DOHH2 (cell line): ENCODE measurements around the gene POLD3.

ENCODE experiments used
- H3F3A ChIP-seq: fragments of 200-600 bp; sonication (generic), shearing (Covaris generic); 2 replicates; pipeline ENCODE4 v1.6.0; 2016; ENCODE audit warnings: antibody characterized with exemption, mild to moderate bottlenecking; ENCODE audit not compliant: control insufficient read depth, insufficient read depth
- H3K27ac ChIP-seq: fragments of 200-600 bp; sonication (generic); 2 replicates; pipeline ENCODE4 v1.5.1; 2014; ENCODE audit warnings: low read depth, mild to moderate bottlenecking, low read length, moderate library complexity
- H3K27me3 ChIP-seq: fragments of 200-600 bp; sonication (generic); 2 replicates; pipeline ENCODE4 v1.6.1; 2014; ENCODE audit warnings: mild to moderate bottlenecking, low read length, mixed read lengths; ENCODE audit not compliant: control insufficient read depth
- H3K36me3 ChIP-seq: fragments of 200-600 bp; sonication (generic); 2 replicates; pipeline ENCODE4 v1.6.1; 2014; ENCODE audit warnings: mild to moderate bottlenecking, low read length, moderate library complexity, mixed read lengths; ENCODE audit not compliant: control insufficient read depth
- H3K4me1 ChIP-seq: fragments of 200-600 bp; sonication (generic); 2 replicates; pipeline ENCODE4 v1.6.1; 2014; ENCODE audit warnings: mild to moderate bottlenecking, low read length, mixed read lengths; ENCODE audit not compliant: control insufficient read depth
- H3K4me2 ChIP-seq: fragments of 200-600 bp; sonication (generic); 2 replicates; pipeline ENCODE4 v1.6.0; 2014; ENCODE audit warnings: mild to moderate bottlenecking, low read length, moderate library complexity
- H3K4me3 ChIP-seq: fragments of 200-600 bp; sonication (generic); 2 replicates; pipeline ENCODE4 v1.5.1; 2014; ENCODE audit warnings: mild to moderate bottlenecking, low read length, mixed read lengths
- H3K79me2 ChIP-seq: fragments of 200-600 bp; sonication (generic); 2 replicates; pipeline ENCODE4 v1.6.1; 2014; ENCODE audit warnings: mild to moderate bottlenecking, low read length, mixed read lengths; ENCODE audit not compliant: control insufficient read depth
- H3K9me2 ChIP-seq: fragments of 200-600 bp; sonication (generic); replicated peaks from 2 replicates; pipeline ENCODE4 v1.6.1; 2014; ENCODE audit warnings: mild to moderate bottlenecking, low read length, mixed read lengths; ENCODE audit not compliant: control insufficient read depth
- H3K9me3 ChIP-seq: fragments of 200-600 bp; sonication (generic); 2 replicates; pipeline ENCODE4 v1.6.1; 2014; ENCODE audit warnings: antibody characterized with exemption, low read length, mixed read lengths; ENCODE audit not compliant: control insufficient read depth, insufficient read depth
- H4K20me1 ChIP-seq: fragments of 200-600 bp; sonication (generic); 2 replicates; pipeline ENCODE4 v1.6.0; 2014; ENCODE audit warnings: low read depth, mild to moderate bottlenecking, antibody characterized with exemption, low read length, moderate library complexity; ENCODE audit not compliant: control insufficient read depth, insufficient read depth
- CTCF ChIP-seq: fragments of 200-600 bp; sonication (generic); IDR thresholded peaks from one replicate; pipeline ENCODE4 v1.5.1; 2014; ENCODE audit warnings: antibody characterized with exemption, mild to moderate bottlenecking, low read depth, low read length; ENCODE audit not compliant: poor library complexity, severe bottlenecking
- EZH2phosphoT487 ChIP-seq: fragments of 200-600 bp; sonication (generic); IDR thresholded peaks from 2 replicates; pipeline ENCODE4 v1.6.1; 2017; ENCODE audit warnings: borderline replicate concordance, mild to moderate bottlenecking, antibody characterized with exemption, low read length, moderate library complexity, mixed read lengths

Gene POLD3

DNA sequence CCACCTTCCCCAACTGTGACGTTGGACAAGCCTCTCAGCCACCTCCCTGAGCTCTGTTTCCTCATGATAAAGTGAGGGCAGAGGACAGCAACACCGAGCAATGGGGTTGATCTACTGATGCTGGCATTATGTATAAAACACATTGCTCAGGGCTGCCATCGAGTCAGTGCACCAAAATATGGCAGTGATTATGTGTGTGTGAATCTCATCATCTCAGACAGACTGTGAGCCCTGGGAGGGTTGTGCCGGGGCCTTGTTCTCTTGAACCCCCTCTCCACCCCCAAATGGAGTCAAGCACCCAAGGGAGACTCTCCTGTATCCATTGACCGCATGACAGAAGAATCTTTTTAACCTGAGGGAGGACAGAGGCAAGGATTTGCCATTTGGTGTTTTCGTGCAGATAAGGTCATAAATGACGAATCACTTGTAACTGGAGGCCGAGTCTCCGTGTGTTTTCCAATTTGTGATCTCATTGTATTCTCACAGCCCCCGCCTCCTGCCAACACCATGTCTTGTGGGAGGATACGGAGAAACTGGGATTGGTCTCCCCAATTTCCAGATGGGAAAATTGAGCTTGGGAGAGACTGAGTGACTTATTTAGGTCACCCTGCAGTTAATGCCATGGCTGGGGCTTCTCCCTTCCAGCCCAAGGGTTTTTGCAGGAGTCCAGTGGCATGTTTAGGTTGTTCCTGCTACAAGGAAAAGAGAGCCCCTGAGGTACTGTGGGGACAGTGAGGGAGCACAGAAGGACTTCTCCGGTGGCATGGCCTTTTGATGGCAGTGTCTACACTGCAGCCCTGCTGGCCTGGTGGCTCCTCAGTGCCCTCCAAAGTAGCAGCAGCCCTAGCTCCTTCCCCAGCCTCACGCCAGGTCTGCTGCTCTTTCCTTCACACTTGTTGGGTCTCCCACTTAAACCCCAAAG is 86.5 kb downstream of the POLD3 start:
- no peak overlapping the region for H3K27ac ChIP-seq
- no peaks in the 10 kb centered on the region for H3K4me1 ChIP-seq
- H3K79me2 ChIP-seq = no peaks in the 10 kb centered on the region
- no peak overlapping the region for H3K4me3 ChIP-seq
- no peaks in the 10 kb centered on the region for H3K9me3 ChIP-seq
- no peaks in the 10 kb centered on the region for H3K36me3 ChIP-seq
- no peak for TF ChIP-seq EZH2phosphoT487
- no peak for TF ChIP-seq CTCF
- no peak overlapping the region for H3K4me2 ChIP-seq
- no peaks in the 10 kb centered on the region; the same call in 1 of the 2 replicates for H4K20me1 ChIP-seq
- no peaks in the 10 kb centered on the region for H3K27me3 ChIP-seq
- no peaks in the 10 kb centered on the region for H3F3A ChIP-seq
- H3K9me2 ChIP-seq = no peaks in the 10 kb centered on the region

GRCh38 chr11:74679513-74679865 is 87.1 kb downstream of the POLD3 start:
- Histone ChIP-seq H3K4me2 (no peak overlapping the region), H3K27ac (no peak overlapping the region)

GRCh38 chr11:74680035-74680671 is 87.8 kb downstream of the POLD3 start:
- TF ChIP-seq CTCF = no peak
- no peak for TF ChIP-seq EZH2phosphoT487
- H3K9me3 ChIP-seq = no peaks in the 10 kb centered on the region
- no peaks in the 10 kb centered on the region for H3F3A ChIP-seq
- no peak overlapping the region for H3K4me2 ChIP-seq
- H3K4me3 ChIP-seq = no peak overlapping the region
- H3K79me2 ChIP-seq = no peaks in the 10 kb centered on the region
- H3K4me1 ChIP-seq = no peaks in the 10 kb centered on the region
- no peaks in the 10 kb centered on the region; the same call in 1 of the 2 replicates for H4K20me1 ChIP-seq
- no peaks in the 10 kb centered on the region for H3K27me3 ChIP-seq
- no peaks in the 10 kb centered on the region for H3K36me3 ChIP-seq
- no peaks in the 10 kb centered on the region for H3K9me2 ChIP-seq
- H3K27ac ChIP-seq = no peak overlapping the region

More at GRCh38 chr11:74679513-74679865, 87.1 kb downstream of the POLD3 start:
- TF ChIP-seq EZH2phosphoT487 (no peak), CTCF (no peak)
- H3K9me3 ChIP-seq = no peaks in the 10 kb centered on the region
- H3K36me3 ChIP-seq = no peaks in the 10 kb centered on the region
- no peaks in the 10 kb centered on the region for H3K79me2 ChIP-seq
- H3K27me3 ChIP-seq = no peaks in the 10 kb centered on the region
- no peaks in the 10 kb centered on the region; the same call in 1 of the 2 replicates for H4K20me1 ChIP-seq
- H3K4me3 ChIP-seq = no peak overlapping the region
- H3K9me2 ChIP-seq = no peaks in the 10 kb centered on the region
- H3F3A ChIP-seq = no peaks in the 10 kb centered on the region
- H3K4me1 ChIP-seq = no peaks in the 10 kb centered on the region
